GM21619 (cell line): ENCODE data around the gene SCAANT1.

Experiments used
- ATAC-seq: cut with Tn5 transposase; IDR thresholded peaks from one replicate; pipeline ENCODE4 v1.9.1; 2021; ENCODE audit not compliant: unreplicated experiment

SCAANT1 gene

DNA sequence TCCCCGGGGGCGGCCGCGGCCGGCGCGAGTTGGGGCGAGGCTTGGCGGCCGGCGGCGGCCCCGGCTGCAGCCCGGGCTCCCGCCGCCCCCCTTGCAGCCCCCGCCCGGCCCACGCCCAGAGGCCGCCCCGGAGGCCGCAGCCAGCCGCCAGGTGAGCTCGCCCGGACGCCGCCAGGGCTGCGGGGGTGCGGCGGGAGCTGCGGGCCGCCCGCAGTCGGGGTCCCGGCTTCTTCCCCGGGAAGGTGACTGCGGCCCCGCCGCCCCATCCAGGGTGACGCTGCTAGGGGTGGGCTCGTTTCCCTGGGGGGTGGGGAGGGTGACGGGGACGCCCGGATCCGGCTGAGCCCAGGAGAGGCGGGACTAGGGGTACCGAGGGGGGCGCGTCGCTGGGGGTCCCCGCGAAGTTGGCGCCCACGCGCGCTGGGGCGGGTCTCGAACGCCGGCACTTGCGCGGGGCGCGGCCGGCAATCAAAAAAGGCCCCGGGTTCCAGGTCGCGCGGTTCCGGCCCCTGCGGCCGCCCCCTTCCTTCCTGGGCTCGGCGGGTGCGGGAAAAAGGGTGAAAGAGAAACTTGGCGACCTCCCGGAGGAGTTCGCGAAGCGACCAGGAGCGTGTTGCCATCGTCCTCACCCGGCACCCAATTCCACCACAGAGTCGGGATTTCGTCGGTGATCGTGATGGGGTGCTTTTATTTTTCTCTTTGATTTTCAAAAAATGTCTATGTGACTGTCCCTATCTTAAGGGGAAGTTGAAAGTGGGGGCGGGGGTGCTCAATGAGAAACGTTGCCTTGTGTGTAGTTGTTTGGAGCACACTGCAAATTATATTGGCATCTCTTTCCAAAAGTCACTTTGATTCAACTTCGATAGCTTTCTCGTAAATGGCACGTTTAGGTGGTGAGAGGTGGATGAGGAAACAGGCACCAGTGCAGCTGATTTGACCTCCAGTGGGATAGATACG is 47.9 kb downstream of the SCAANT1 start:
- ATAC-seq = peak; percentile 39

DNA sequence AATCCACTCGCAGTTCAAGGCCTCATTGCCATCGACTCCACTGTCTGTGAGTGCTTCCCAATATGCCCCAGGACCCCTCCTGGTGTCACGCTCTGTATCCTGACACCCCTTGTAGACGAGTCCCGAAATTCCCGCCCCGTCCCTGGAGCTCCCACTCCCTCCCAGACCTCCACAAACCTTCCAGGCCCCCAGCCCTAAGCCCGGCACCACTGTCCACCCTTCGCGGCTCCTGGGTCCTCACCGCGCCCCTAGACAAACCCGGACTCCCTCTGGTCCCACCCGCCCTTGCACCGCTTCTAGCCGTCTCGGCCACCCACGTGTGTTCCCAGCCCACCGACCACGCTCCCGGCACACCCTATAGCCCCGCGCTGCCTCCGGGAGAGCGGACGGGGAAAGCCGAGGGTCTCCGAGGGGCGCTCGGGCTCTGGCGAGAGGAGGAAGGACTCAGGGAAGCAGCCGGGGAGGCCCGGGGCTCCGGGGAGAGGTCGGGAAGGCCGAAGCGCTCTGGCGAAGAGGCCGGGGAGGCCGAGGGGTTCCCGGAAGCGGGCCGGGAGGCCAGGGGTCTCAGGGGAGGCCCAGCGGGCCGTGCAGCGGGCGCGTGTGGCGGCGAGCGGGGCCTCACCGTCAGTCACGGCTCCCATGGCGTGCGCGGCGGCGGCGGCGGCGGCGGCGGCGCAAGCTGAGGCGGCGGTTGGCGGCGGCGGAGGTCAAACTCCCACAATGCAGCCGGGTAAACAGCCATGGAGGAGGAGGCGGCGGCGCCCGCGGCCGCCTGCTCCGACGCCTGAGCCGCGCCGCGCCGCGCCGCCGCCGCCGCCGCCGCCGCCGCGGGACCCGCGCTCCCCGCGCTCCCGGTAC is 48.8 kb downstream of the SCAANT1 start, which contains the start of the genes ATXN7 and THOC7:
ATXN7 (plus strand) TSS at position 718 of the 858 bp plus-strand sequence. CDS start 48,732 bp downstream, outside the sequence.
THOC7 (minus strand) TSS at position 656 of the 858 bp plus-strand sequence; CDS start at position 641, 15 bp downstream.
- peak; percentile 66 for ATAC-seq

DNA sequence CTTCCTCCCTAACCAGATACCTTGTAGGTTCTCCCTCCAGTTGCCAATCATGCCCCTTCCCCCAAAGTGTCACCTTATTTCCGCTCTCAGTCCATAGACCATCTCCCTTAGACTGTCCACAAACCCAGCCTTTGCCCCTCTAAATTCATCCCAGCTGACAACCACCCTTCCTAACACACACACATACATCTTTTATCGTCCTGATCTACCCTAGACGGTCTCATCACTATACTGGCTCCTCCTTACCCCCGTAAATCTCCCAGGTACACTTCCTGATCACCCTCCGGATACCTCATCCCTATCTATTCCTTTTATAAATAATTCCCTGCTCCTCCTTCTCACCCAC is 49.4 kb downstream of the SCAANT1 start:
- ATAC-seq = no peak
